ENCODE data around the gene GNRHR.

GNRHR gene

GRCh38 chr4:67754288-67754687 lies at the start of gene GNRHR:
GNRHR (minus strand) TSS chr4:67754388; CDS start chr4:67754335, 53 bp downstream.
- Histone ChIP-seq H3K9ac (ENCODE audit: low read length) (no peak within 1 kb of the TSS), H3K4me3 (ENCODE audit: low read length) (no peak within 1 kb of the TSS), H3K4me1 (ENCODE audit: control insufficient read depth, insufficient read depth, low read length) (no peaks in the 10 kb centered on the region), H3K27me3 (replicated peaks; ENCODE audit: control insufficient read depth, insufficient read depth, low read length) (no peaks in the 10 kb centered on the region), H3K9me3 (ENCODE audit: control insufficient read depth, low read length) (no peaks in the 10 kb centered on the region), H3K36me3 (ENCODE audit: control insufficient read depth, insufficient read depth, low read length, severe bottlenecking) (no peaks in the 10 kb centered on the region)
- DNase-seq (ENCODE audit: low read depth), result no peak

GRCh38 chr4:67796810-67797209 lies 42.6 kb upstream of the GNRHR start:
- no peaks in the 10 kb centered on the region for H3K36me3 ChIP-seq (ENCODE audit: control insufficient read depth, insufficient read depth, low read length, severe bottlenecking)
- no peaks in the 10 kb centered on the region for H3K9me3 ChIP-seq (ENCODE audit: control insufficient read depth, low read length)
- no peak overlapping the region for H3K9ac ChIP-seq (ENCODE audit: low read length)
- H3K4me1 ChIP-seq (ENCODE audit: control insufficient read depth, insufficient read depth, low read length), result no peaks in the 10 kb centered on the region
- no peaks in the 10 kb centered on the region for H3K27me3 ChIP-seq (replicated peaks; ENCODE audit: control insufficient read depth, insufficient read depth, low read length)
- no peak overlapping the region for H3K4me3 ChIP-seq (ENCODE audit: low read length)
- no peak for DNase-seq (ENCODE audit: low read depth)

GRCh38 chr4:67790721-67791120 lies 36.5 kb upstream of the GNRHR start:
- DNase-seq (ENCODE audit: low read depth), result no peak
- no peak overlapping the region for H3K4me3 ChIP-seq (ENCODE audit: low read length)
- H3K36me3 ChIP-seq (ENCODE audit: control insufficient read depth, insufficient read depth, low read length, severe bottlenecking), result no peaks in the 10 kb centered on the region
- no peaks in the 10 kb centered on the region for H3K9me3 ChIP-seq (ENCODE audit: control insufficient read depth, low read length)
- no peaks in the 10 kb centered on the region for H3K4me1 ChIP-seq (ENCODE audit: control insufficient read depth, insufficient read depth, low read length)
- no peak overlapping the region for H3K9ac ChIP-seq (ENCODE audit: low read length)
- H3K27me3 ChIP-seq (replicated peaks; ENCODE audit: control insufficient read depth, insufficient read depth, low read length), result no peaks in the 10 kb centered on the region

- Histone ChIP-seq H3K36me3 (ENCODE audit: control insufficient read depth, insufficient read depth, low read length, severe bottlenecking) (no peaks in the 10 kb centered on the region), H3K27me3 (replicated peaks; ENCODE audit: control insufficient read depth, insufficient read depth, low read length) (no peaks in the 10 kb centered on the region), H3K9me3 (ENCODE audit: control insufficient read depth, low read length) (no peaks in the 10 kb centered on the region), H3K4me3 (ENCODE audit: low read length) (no peak overlapping the region), H3K9ac (ENCODE audit: low read length) (no peak overlapping the region), H3K4me1 (ENCODE audit: control insufficient read depth, insufficient read depth, low read length) (no peaks in the 10 kb centered on the region)
- DNase-seq (ENCODE audit: low read depth), result no peak
Observed at GRCh38 chr4:67787311-67787710, 33.1 kb upstream of the GNRHR start.

- Histone ChIP-seq H3K9ac (ENCODE audit: low read length) (no peak overlapping the region), H3K9me3 (ENCODE audit: control insufficient read depth, low read length) (no peaks in the 10 kb centered on the region), H3K27me3 (replicated peaks; ENCODE audit: control insufficient read depth, insufficient read depth, low read length) (no peaks in the 10 kb centered on the region), H3K4me1 (ENCODE audit: control insufficient read depth, insufficient read depth, low read length) (no peaks in the 10 kb centered on the region), H3K4me3 (ENCODE audit: low read length) (no peak overlapping the region), H3K36me3 (ENCODE audit: control insufficient read depth, insufficient read depth, low read length, severe bottlenecking) (no peaks in the 10 kb centered on the region)
- no peak for DNase-seq (ENCODE audit: low read depth)
Observed at GRCh38 chr4:67785528-67785927, 31.3 kb upstream of the GNRHR start.

GRCh38 chr4:67779631-67780030 lies 25.4 kb upstream of the GNRHR start:
- Histone ChIP-seq H3K27me3 (replicated peaks; ENCODE audit: control insufficient read depth, insufficient read depth, low read length) (no peaks in the 10 kb centered on the region), H3K4me1 (ENCODE audit: control insufficient read depth, insufficient read depth, low read length) (no peaks in the 10 kb centered on the region), H3K9ac (ENCODE audit: low read length) (no peak overlapping the region), H3K4me3 (ENCODE audit: low read length) (no peak overlapping the region), H3K9me3 (ENCODE audit: control insufficient read depth, low read length) (no peaks in the 10 kb centered on the region), H3K36me3 (ENCODE audit: control insufficient read depth, insufficient read depth, low read length, severe bottlenecking) (no peaks in the 10 kb centered on the region)
- DNase-seq (ENCODE audit: low read depth), result no peak

GRCh38 chr4:67776746-67777145 lies 22.6 kb upstream of the GNRHR start:
- Histone ChIP-seq H3K27me3 (replicated peaks; ENCODE audit: control insufficient read depth, insufficient read depth, low read length) (no peaks in the 10 kb centered on the region), H3K9me3 (ENCODE audit: control insufficient read depth, low read length) (no peaks in the 10 kb centered on the region), H3K9ac (ENCODE audit: low read length) (no peak overlapping the region), H3K4me1 (ENCODE audit: control insufficient read depth, insufficient read depth, low read length) (no peaks in the 10 kb centered on the region), H3K4me3 (ENCODE audit: low read length) (no peak overlapping the region), H3K36me3 (ENCODE audit: control insufficient read depth, insufficient read depth, low read length, severe bottlenecking) (no peaks in the 10 kb centered on the region)
- DNase-seq (ENCODE audit: low read depth), result no peak

- Histone ChIP-seq H3K4me1 (ENCODE audit: control insufficient read depth, insufficient read depth, low read length) (no peaks in the 10 kb centered on the region), H3K9me3 (ENCODE audit: control insufficient read depth, low read length) (no peaks in the 10 kb centered on the region), H3K9ac (ENCODE audit: low read length) (no peak overlapping the region), H3K4me3 (ENCODE audit: low read length) (no peak overlapping the region), H3K27me3 (replicated peaks; ENCODE audit: control insufficient read depth, insufficient read depth, low read length) (no peaks in the 10 kb centered on the region), H3K36me3 (ENCODE audit: control insufficient read depth, insufficient read depth, low read length, severe bottlenecking) (no peaks in the 10 kb centered on the region)
- DNase-seq (ENCODE audit: low read depth), result no peak
Observed at GRCh38 chr4:67770422-67770821, 16.2 kb upstream of the GNRHR start.

GRCh38 chr4:67765928-67766327 lies 11.7 kb upstream of the GNRHR start:
- DNase-seq (ENCODE audit: low read depth), result peak; percentile 7
- H3K9ac ChIP-seq (ENCODE audit: low read length), result no peak overlapping the region
- no peak overlapping the region for H3K4me3 ChIP-seq (ENCODE audit: low read length)
- H3K4me1 ChIP-seq (ENCODE audit: control insufficient read depth, insufficient read depth, low read length), result peaks cover 5% of the 10 kb centered on the region
- no peaks in the 10 kb centered on the region for H3K9me3 ChIP-seq (ENCODE audit: control insufficient read depth, low read length)
- no peaks in the 10 kb centered on the region for H3K27me3 ChIP-seq (replicated peaks; ENCODE audit: control insufficient read depth, insufficient read depth, low read length)
- no peaks in the 10 kb centered on the region for H3K36me3 ChIP-seq (ENCODE audit: control insufficient read depth, insufficient read depth, low read length, severe bottlenecking)

GRCh38 chr4:67765401-67765800 lies 11.2 kb upstream of the GNRHR start:
- H3K4me1 ChIP-seq (ENCODE audit: control insufficient read depth, insufficient read depth, low read length), result peaks cover 5% of the 10 kb centered on the region
- DNase-seq (ENCODE audit: low read depth), result no peak
- no peaks in the 10 kb centered on the region for H3K27me3 ChIP-seq (replicated peaks; ENCODE audit: control insufficient read depth, insufficient read depth, low read length)
- no peaks in the 10 kb centered on the region for H3K9me3 ChIP-seq (ENCODE audit: control insufficient read depth, low read length)
- H3K4me3 ChIP-seq (ENCODE audit: low read length), result no peak overlapping the region
- no peak overlapping the region for H3K9ac ChIP-seq (ENCODE audit: low read length)
- H3K36me3 ChIP-seq (ENCODE audit: control insufficient read depth, insufficient read depth, low read length, severe bottlenecking), result no peaks in the 10 kb centered on the region

- H3K36me3 ChIP-seq (ENCODE audit: control insufficient read depth, insufficient read depth, low read length, severe bottlenecking), result no peaks in the 10 kb centered on the region
- no peaks in the 10 kb centered on the region for H3K9me3 ChIP-seq (ENCODE audit: control insufficient read depth, low read length)
- no peak for DNase-seq (ENCODE audit: low read depth)
- no peak overlapping the region for H3K4me3 ChIP-seq (ENCODE audit: low read length)
- H3K27me3 ChIP-seq (replicated peaks; ENCODE audit: control insufficient read depth, insufficient read depth, low read length), result no peaks in the 10 kb centered on the region
- H3K9ac ChIP-seq (ENCODE audit: low read length), result no peak overlapping the region
- H3K4me1 ChIP-seq (ENCODE audit: control insufficient read depth, insufficient read depth, low read length), result peaks cover 5% of the 10 kb centered on the region
Observed at GRCh38 chr4:67764183-67764582, 10.0 kb upstream of the GNRHR start.

GRCh38 chr4:67762086-67762485 lies 7.9 kb upstream of the GNRHR start:
- H3K9ac ChIP-seq (ENCODE audit: low read length), result no peak overlapping the region
- no peaks in the 10 kb centered on the region for H3K27me3 ChIP-seq (replicated peaks; ENCODE audit: control insufficient read depth, insufficient read depth, low read length)
- DNase-seq (ENCODE audit: low read depth), result peak; percentile 36
- H3K4me3 ChIP-seq (ENCODE audit: low read length), result peak overlapping the region; percentile 66
- H3K9me3 ChIP-seq (ENCODE audit: control insufficient read depth, low read length), result no peaks in the 10 kb centered on the region
- H3K4me1 ChIP-seq (ENCODE audit: control insufficient read depth, insufficient read depth, low read length), result peaks cover 5% of the 10 kb centered on the region
- no peaks in the 10 kb centered on the region for H3K36me3 ChIP-seq (ENCODE audit: control insufficient read depth, insufficient read depth, low read length, severe bottlenecking)
